Right cardiac atrium (tissue), 5 donors: ENCODE results near the gene NTRK2. TPM values are rescaled to one million over a fixed set of nuclear protein-coding genes. Genes with fewer than 3 reads are reported as not detected.

Source experiments
- ATAC-seq, 2 donors: fragments of 200-7000 bp; cut with Tn5 transposase; one replicate each; pipeline versions ENCODE4 v1.8.0 to v1.9.1; 2020; ENCODE audit warnings: moderate library complexity in 2 of 2, mild to moderate bottlenecking in 1 of 2
- DNase-seq, 3 donors: peaks; one replicate each; pipeline ENCODE4 v3.0.0-alpha.2; 2020
- H3K27ac ChIP-seq: one replicate; pipeline ENCODE4 v1.5.1; 2013; ENCODE audit warnings: mild to moderate bottlenecking, low read length, control low read depth, moderate library complexity
- H3K27me3 ChIP-seq: one replicate; pipeline ENCODE4 v1.6.1; 2013; ENCODE audit not compliant: control insufficient read depth, insufficient read depth
- H3K4me1 ChIP-seq: one replicate; pipeline ENCODE4 v1.6.1; 2013; ENCODE audit warnings: low read length; ENCODE audit not compliant: control insufficient read depth, insufficient read depth
- H3K4me3 ChIP-seq: one replicate; pipeline ENCODE4 v1.5.1; 2013; ENCODE audit warnings: low read length, control low read depth
- H3K9me3 ChIP-seq: one replicate; pipeline ENCODE4 v1.6.1; 2013; ENCODE audit warnings: low read length; ENCODE audit not compliant: control insufficient read depth
- WGBS: extraction: QIAGEN DNeasy Blood & Tissue Kit; methylation state at CpG from one replicate; pipeline ENCODE4 v1.1.7; 2013; 5-methylcytosine and 5-hydroxymethylcytosine counted together
- intact Hi-C, 4 donors: fragments of 100-400 bp; cut with DNase I; formaldehyde crosslinking; loops; one replicate each; pipeline versions ENCODE4 v1.11.0 to v1.14.0; 2022 to 2023
- polyA plus RNA-seq: library from polyadenylated mRNA; stranded (reverse); fragments of 200-250 nt; gene quantifications from one replicate; pipeline ENCODE4 v1.2.3, GENCODE V29; 2013
- total RNA-seq, 4 donors: library from RNA; stranded (reverse); fragmentation: NEBNext Ultra II Directional; extraction: Animal tissue kit (Norgen Biotek cat#: 25700); gene quantifications; one replicate each; pipeline ENCODE4 v1.2.1, GENCODE V29; 2021
- donor health status: healthy with polysubstance abuse.
- donor health status: DM: no; HTN: yes; CAD: no.
- donor health status: DM: no; HTN: no; CAD: no.
- donor health status: DM: no; HTN: yes; CAD: no; lungs with severe emphysema.
- donor health status: DM: yes; HTN: yes; CAD: no.

Gene NTRK2
- total and polyA plus RNA-seq, 5 donors: 9.6 to 55.3 (median 34.7) TPM

DNA sequence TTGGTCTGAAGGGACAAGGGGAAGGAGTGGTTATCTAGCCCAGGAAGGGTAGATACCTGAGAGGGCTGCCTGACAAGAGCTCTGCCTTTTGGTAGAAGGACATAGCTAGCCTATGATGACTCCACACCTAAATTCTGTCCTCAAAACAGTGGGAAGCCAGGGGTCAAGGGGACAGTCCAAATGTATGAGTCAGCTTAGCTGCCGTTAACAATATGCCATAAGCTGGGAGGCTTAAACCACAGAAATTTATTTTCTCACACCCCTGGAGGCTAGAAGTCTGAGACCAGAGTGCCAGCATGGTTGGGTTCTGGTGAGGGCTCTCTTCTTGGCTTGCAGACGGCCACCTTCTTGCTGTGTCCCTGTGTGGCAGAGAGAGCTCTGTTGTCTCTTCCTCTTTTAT, 306.4 kb downstream of the NTRK2 start:
- intact Hi-C loops: no loop called here
- H3K27me3 ChIP-seq: no peaks in the 10 kb centered on the region
- ATAC-seq (no peak), DNase-seq (no peak)
- no peak overlapping the region for H3K27ac ChIP-seq
- no peaks in the 10 kb centered on the region for H3K9me3 ChIP-seq
- WGBS: 54% methylated on average over 2 of the region's 2 CpGs
- no peak overlapping the region for H3K4me3 ChIP-seq
- H3K4me1 ChIP-seq: no peaks in the 10 kb centered on the region

DNA sequence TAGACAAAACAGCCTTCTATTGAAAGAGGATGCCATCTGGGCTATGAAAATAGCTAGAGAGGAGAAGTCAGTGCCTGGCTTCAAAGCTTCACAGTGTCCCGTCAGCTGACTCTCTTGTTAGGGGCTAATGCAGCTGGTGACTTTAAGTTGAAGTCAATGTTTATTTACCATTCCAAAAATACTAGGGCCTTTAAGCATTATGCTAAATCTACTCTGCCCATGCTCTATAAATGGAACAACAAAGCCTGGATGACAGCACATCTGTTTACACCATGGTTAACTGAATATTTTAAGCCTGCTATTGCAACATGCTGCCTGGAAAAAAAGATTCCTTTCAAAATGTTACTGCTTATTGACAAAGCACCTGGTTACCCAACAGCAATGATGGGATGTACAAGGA, 309.1 kb downstream of the NTRK2 start:
- no peaks in the 10 kb centered on the region for H3K9me3 ChIP-seq
- H3K27me3 ChIP-seq: no peaks in the 10 kb centered on the region
- H3K4me1 ChIP-seq: no peaks in the 10 kb centered on the region
- intact Hi-C loops: no loop called here
- no peak overlapping the region for H3K27ac ChIP-seq
- WGBS: 97% methylated on average over 1 of the region's 1 CpG
- DNase-seq: no peak
- no peak for ATAC-seq
- H3K4me3 ChIP-seq: no peak overlapping the region

DNA sequence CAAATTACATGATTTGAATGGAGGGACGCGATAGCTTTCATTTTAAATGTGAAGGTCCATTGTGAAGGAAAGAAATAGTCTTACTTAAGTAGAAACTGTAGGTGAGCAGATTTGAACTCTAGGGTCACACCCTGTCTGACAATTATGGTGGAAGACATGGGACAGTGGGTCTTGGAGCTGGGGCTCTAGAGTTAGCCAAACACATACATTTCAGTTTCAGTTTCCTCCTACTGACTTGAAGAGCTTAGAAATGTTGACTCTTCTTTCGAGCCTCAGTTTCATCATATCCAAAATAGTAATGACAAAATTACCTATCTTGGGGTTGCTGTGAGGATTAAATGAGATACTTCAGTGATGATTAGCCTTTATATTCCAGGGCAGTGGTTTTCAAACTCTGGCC, 314.2 kb downstream of the NTRK2 start:
- no peaks in the 10 kb centered on the region for H3K27me3 ChIP-seq
- ATAC-seq (no peak), DNase-seq (no peak)
- intact Hi-C loops: no loop called here
- 97% methylated on average over 3 of the region's 3 CpGs for WGBS
- H3K4me1 ChIP-seq: no peaks in the 10 kb centered on the region
- H3K9me3 ChIP-seq: no peaks in the 10 kb centered on the region
- no peak overlapping the region for H3K4me3 ChIP-seq
- H3K27ac ChIP-seq: no peak overlapping the region

DNA sequence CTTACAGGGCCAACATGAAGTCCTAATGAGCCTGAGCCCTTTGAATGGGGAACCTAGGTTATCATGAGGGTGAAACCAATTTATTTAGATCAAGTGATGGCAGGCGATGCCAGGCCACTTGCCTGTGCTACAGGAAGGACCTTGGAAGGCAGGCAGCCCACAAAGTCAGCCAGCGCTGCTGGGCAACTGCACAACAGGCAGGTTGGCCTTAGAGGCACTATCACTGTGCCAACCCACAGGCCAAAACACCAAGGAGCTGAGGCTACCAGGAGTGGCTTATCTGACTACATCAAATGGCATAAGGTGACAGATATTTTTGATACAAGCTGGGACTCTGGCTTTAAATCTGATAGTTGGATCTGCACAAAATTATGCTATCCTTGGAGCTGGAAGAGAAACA, 319.1 kb downstream of the NTRK2 start:
- no peak for DNase-seq
- no peak overlapping the region for H3K4me3 ChIP-seq
- H3K27me3 ChIP-seq: no peaks in the 10 kb centered on the region
- H3K27ac ChIP-seq: no peak overlapping the region
- no peaks in the 10 kb centered on the region for H3K4me1 ChIP-seq
- intact Hi-C loops: no loop called here
- WGBS: 84% methylated on average over 2 of the region's 2 CpGs
- H3K9me3 ChIP-seq: no peaks in the 10 kb centered on the region
- ATAC-seq: no peak

DNA sequence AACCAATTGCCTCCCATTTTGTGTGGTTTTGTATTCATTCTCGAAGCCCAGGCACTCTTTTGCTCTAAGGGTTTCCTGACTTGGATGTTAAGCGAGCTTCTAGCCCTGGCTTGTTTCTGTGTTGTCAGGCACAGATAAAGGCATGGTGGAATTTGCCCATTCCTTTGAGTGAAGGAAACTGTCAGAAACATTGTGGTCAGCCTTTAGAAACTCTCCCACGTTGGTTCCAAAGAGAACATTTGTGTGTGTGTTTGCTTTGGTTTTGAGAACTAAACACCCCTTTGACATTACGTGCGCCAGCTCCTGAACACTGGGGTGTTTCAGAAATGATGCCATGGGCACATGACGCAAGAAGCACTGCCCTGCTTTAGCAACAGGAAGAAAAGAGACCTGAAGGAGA, 320.9 kb downstream of the NTRK2 start:
- Histone ChIP-seq H3K27ac (no peak overlapping the region), H3K27me3 (no peaks in the 10 kb centered on the region), H3K4me1 (no peaks in the 10 kb centered on the region), H3K9me3 (no peaks in the 10 kb centered on the region), H3K4me3 (no peak overlapping the region)
- 62% methylated on average over 6 of the region's 6 CpGs for WGBS
- ATAC-seq (no peak), DNase-seq (no peak)
- intact Hi-C loops: no loop called here

DNA sequence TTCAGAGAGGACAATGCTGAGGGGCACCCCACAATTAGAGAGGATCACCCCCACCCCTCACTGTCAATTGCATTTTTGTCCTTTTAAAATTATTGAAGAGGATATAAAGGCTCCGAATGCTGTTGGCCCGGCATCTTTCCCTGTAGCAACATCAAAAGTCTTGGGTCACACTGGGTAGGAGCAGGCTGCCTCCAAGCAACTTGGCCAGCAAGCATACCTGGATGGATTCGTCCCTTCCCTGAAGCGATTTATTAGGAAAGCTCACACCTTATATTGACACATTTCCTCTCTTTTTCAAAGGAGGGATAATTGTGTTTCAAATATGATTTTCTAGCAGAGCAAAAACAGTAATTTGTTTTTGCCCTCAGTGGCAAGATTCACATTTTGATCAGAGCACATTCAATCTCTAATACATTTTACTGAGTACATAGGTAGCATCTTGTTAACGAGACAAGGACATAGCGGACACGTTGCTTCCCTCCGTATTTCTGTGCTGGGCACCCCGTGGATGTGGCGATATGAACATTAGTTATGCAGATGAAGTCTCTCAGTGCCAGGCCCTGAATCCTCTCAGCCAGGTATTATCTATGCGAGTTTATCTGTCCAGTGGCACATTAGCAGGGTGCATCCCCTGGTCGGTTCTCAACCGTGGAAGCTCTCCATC, 321.5 kb downstream of the NTRK2 start:
- ATAC-seq: no peak
- no peak for DNase-seq
- Histone ChIP-seq H3K27me3 (no peaks in the 10 kb centered on the region), H3K4me3 (no peak overlapping the region), H3K9me3 (no peaks in the 10 kb centered on the region), H3K4me1 (no peaks in the 10 kb centered on the region), H3K27ac (no peak overlapping the region)
- intact Hi-C loops: no loop called here
- WGBS: 87% methylated on average over 13 of the region's 13 CpGs

DNA sequence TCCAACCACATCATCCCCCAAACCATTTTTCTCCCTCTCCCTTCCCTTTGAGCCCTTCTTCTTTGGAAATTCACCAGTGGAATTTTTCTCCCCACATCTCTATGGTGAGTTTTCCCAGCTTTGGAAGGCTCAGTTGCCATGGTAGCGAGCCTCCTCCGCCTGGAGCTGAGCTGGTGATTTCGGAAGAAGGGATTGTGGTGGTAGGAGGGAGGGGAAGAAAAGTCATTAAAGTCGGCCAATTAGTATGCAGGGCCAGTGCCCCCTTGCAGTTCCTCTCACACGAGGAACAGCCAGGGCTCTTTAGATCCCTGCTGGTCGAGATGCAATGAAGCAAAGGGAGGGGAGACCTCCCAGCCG, 322.0 kb downstream of the NTRK2 start:
- no peak for ATAC-seq

DNA sequence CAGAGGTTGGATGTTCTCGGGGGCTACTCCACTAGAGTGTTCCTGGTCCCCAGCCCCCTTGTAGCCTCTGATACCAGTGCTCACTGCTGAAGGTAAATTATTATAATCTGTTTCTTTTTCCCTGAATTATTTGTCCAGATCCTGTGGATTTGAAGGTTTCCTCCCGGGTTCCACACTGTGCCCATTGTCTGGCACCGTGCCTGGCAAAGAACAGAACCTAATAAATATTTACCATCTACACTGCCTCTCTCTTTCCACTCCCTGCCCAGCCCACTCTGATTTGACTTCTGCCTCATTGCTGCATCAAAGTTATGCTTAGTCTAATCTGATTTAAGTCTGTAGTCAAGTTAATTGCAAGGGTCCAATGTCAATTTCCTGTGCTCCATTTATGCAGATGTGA, 322.9 kb downstream of the NTRK2 start:
- Histone ChIP-seq H3K4me3 (no peak overlapping the region), H3K4me1 (no peaks in the 10 kb centered on the region), H3K9me3 (no peaks in the 10 kb centered on the region), H3K27ac (no peak overlapping the region), H3K27me3 (no peaks in the 10 kb centered on the region)
- no peak for DNase-seq
- intact Hi-C loops: no loop called here
- no peak for ATAC-seq
- 91% methylated on average over 3 of the region's 3 CpGs for WGBS

More for the DNA sequence above, 322.0 kb downstream of the NTRK2 start:
- no peak for DNase-seq
- H3K27ac ChIP-seq: no peak overlapping the region
- intact Hi-C loops: no loop called here
- WGBS: 78% methylated on average over 7 of the region's 7 CpGs
- no peaks in the 10 kb centered on the region for H3K9me3 ChIP-seq
- no peaks in the 10 kb centered on the region for H3K4me1 ChIP-seq
- H3K27me3 ChIP-seq: no peaks in the 10 kb centered on the region
- H3K4me3 ChIP-seq: no peak overlapping the region

DNA sequence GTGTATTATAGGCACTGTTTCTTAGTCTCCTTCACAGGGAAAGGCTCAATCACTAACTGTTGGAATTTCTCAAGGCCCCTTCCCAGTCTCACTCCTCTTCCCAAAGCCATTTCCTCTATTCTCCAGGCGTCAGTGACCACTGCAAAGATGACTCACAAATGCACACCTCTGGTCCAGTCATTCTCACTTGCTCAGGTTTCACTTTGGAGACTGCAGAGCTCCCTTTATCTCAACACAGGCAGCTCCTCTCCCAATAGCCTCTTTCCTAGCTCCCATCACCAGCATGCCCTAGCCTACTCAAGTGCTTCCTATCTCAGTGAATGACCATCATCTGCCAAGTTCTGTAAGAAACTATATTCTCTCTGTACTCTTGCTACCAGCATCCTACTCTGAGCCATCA, 323.6 kb downstream of the NTRK2 start:
- intact Hi-C loops: no loop called here

DNA sequence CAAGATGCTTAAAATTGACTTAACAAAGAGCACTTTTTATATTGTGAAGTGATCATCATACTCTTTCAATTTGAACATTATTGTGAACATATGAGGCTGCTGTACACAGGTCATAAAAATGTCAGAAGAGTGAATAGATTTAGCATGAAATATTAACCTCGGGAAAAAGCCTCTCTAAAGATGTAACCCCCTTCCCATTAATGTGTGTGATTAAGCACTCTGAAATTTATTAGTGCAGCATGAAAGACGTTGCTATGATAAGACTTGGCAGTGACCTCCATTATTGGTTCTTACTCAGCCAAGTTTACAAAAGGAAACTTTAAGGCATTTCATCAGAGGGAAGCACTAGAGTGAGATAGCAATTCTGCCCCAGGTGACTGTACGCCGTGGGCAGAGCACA, 326.5 kb downstream of the NTRK2 start:
- no peaks in the 10 kb centered on the region for H3K4me1 ChIP-seq
- no peak for ATAC-seq
- no peak for DNase-seq
- intact Hi-C loops: no loop called here
- H3K4me3 ChIP-seq: no peak overlapping the region
- H3K27ac ChIP-seq: no peak overlapping the region
- no peaks in the 10 kb centered on the region for H3K9me3 ChIP-seq
- 43% methylated on average over 4 of the region's 4 CpGs for WGBS
- H3K27me3 ChIP-seq: no peaks in the 10 kb centered on the region

More for the DNA sequence above, 323.6 kb downstream of the NTRK2 start:
- ATAC-seq (peak; percentile 43 to 56), DNase-seq (no peak)
- WGBS: 36% methylated on average over 1 of the region's 1 CpG
- Histone ChIP-seq H3K4me1 (no peaks in the 10 kb centered on the region), H3K9me3 (no peaks in the 10 kb centered on the region), H3K27me3 (no peaks in the 10 kb centered on the region), H3K27ac (no peak overlapping the region), H3K4me3 (no peak overlapping the region)

DNA sequence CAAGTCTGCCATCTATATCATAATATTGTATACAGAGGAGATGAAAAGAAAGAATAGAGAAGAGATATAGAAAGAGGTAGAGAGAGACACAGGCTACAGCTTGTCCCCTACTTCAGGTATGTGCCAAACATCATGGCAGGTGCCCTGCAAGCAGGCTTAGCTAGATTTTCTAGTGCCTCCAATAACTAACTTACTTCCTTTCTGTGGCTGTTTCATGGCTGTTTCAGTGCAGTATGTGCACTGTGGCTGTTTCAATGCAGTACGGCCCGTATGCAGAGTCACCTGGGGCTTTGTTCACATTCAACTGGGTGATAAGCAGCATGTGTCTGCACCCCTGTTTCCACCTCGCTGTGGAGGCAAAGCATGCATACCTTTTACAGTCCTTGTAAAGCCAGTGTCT, 327.2 kb downstream of the NTRK2 start:
- Histone ChIP-seq H3K4me3 (no peak overlapping the region), H3K4me1 (no peaks in the 10 kb centered on the region), H3K9me3 (no peaks in the 10 kb centered on the region), H3K27me3 (no peaks in the 10 kb centered on the region), H3K27ac (no peak overlapping the region)
- no peak for ATAC-seq
- 89% methylated on average over 3 of the region's 3 CpGs for WGBS
- DNase-seq: no peak
- intact Hi-C loops: no loop called here

DNA sequence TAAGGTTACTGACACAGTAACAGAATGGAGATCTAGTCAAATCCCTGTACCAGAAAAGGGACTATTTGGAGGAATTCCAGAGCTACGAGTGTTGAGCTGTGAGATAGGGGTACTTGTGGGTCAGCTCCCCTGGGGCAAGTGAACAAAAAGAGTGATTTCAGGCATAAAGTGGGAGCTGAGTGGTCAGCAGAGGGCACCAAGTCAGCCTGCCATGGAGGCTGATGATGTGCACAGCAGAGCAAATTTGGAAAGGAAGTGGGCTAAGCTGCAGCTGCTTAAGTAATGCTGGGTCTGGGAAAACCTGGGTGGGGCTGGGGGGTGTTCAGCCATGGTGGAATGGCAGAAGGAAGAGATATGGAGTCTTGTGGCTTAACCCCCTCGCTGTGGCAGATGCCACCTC, 327.9 kb downstream of the NTRK2 start:
- Histone ChIP-seq H3K4me3 (no peak overlapping the region), H3K9me3 (no peaks in the 10 kb centered on the region), H3K27me3 (no peaks in the 10 kb centered on the region), H3K27ac (no peak overlapping the region), H3K4me1 (no peaks in the 10 kb centered on the region)
- ATAC-seq: no peak
- no peak for DNase-seq
- WGBS: 63% methylated on average over 2 of the region's 2 CpGs
- intact Hi-C loops: no loop called here
